ENCODE data around the gene ZCCHC2.

DNA sequence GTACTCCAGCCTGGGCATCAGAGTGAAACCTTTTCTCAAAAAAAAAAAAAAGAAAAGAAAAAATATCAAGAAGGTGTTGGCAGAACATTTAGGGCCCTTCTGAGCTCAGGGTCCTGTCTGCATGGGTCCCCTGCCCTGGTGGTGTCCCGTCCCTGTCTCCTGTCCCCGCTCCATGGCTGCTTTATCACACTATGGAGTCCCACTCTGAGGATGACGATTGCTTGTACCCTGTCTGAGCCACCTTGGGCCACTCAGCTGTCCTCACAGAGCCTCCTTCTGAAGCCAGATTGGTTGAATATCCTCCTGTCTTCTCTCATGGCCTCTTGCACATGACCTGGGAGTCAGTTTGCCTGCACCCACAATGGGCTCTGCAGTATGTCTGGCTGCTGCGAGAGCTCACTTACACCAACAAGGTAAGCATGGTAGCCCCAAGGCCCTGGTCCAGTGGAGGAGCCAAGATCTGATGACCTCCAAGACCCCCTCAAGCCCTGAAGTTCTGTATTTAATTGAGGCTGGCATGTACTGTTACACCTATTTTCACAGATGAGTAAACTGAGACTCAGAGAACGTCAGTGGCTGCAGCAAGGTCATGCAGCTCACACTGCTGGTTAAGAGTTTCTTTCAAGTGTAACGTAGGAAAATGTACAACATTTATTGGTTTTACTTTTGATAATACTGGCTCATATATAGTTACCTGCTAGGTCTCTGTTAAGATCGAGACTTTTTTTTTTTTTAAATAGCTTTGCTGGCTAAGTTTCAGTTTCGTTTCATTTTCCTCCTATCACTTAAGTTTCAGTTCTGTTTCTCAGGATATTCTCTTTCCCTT lies 16.9 kb upstream of the ZCCHC2 start:
- TF ChIP-seq POLR2AphosphoS5 (IDR thresholded peaks at IDR 0.05): no peak
- TF ChIP-seq, protein P1, sequence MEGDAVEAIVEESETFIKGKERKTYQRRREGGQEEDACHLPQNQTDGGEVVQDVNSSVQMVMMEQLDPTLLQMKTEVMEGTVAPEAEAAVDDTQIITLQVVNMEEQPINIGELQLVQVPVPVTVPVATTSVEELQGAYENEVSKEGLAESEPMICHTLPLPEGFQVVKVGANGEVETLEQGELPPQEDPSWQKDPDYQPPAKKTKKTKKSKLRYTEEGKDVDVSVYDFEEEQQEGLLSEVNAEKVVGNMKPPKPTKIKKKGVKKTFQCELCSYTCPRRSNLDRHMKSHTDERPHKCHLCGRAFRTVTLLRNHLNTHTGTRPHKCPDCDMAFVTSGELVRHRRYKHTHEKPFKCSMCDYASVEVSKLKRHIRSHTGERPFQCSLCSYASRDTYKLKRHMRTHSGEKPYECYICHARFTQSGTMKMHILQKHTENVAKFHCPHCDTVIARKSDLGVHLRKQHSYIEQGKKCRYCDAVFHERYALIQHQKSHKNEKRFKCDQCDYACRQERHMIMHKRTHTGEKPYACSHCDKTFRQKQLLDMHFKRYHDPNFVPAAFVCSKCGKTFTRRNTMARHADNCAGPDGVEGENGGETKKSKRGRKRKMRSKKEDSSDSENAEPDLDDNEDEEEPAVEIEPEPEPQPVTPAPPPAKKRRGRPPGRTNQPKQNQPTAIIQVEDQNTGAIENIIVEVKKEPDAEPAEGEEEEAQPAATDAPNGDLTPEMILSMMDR (IDR thresholded peaks at IDR 0.05): no peak

Data from upper lobe of left lung (tissue), 4 donors.